HEK293T (cell line): Measurements from ENCODE around the gene ENTREP1.
"Not testable (repeated sequence)": the region's sequence is repeated elsewhere in the genome, so short reads cannot be mapped to it uniquely, and the experiment has no call there.

Experiments
- CTCF ChIA-PET: fragments of 350-600 bp; formaldehyde crosslinking; extraction: SDS; loops from one replicate; lab custom pipeline; 2021; ENCODE audit warnings: antibody characterized with exemption, inconsistent platforms; lab: Yijun Ruan, JAX
- POLR2A ChIA-PET: fragments of 350-600 bp; formaldehyde crosslinking; extraction: SDS; loops from one replicate; lab custom pipeline; 2020; ENCODE audit warnings: antibody characterized with exemption, inconsistent platforms; lab: Yijun Ruan, JAX
- DNase-seq: peaks from one replicate; pipeline ENCODE4 v3.0.0; 2012; ENCODE audit warnings: mixed read lengths; ENCODE audit errors: extremely low spot score
- ARNT ChIP-seq: fragments of 450-650 bp; IDR thresholded peaks from 2 replicates; pipeline ENCODE4 v1.6.1; 2017; ENCODE audit warnings: mild to moderate bottlenecking
- BHLHE40 ChIP-seq: fragments of 450-650 bp; IDR thresholded peaks from 2 replicates; pipeline ENCODE4 v1.6.1; 2016; ENCODE audit warnings: mild to moderate bottlenecking, moderate library complexity, borderline replicate concordance
- CTBP1 ChIP-seq: fragments of 450-650 bp; IDR thresholded peaks from 2 replicates; pipeline ENCODE4 v1.6.1; 2016; ENCODE audit warnings: borderline replicate concordance
- ELF4 ChIP-seq: fragments of 450-650 bp; IDR thresholded peaks from 2 replicates; pipeline ENCODE4 v1.6.1; 2017; ENCODE audit warnings: antibody characterized with exemption
- FOXA1 ChIP-seq: fragments of 450-650 bp; IDR thresholded peaks from 2 replicates; pipeline ENCODE4 v1.6.1; 2016; ENCODE audit warnings: mild to moderate bottlenecking
- FOXK2 ChIP-seq: fragments of 450-650 bp; IDR thresholded peaks from 2 replicates; pipeline ENCODE4 v1.6.1; 2016; ENCODE audit warnings: mild to moderate bottlenecking
- FOXM1 ChIP-seq: fragments of 450-650 bp; IDR thresholded peaks from 2 replicates; pipeline ENCODE4 v1.6.1; 2017; ENCODE audit warnings: mild to moderate bottlenecking, borderline replicate concordance
- HDGF ChIP-seq: fragments of 450-650 bp; IDR thresholded peaks from 2 replicates; pipeline ENCODE4 v1.6.1; 2017; ENCODE audit warnings: antibody characterized with exemption, borderline replicate concordance
- L3MBTL2 ChIP-seq: fragments of 450-650 bp; conservative IDR thresholded peaks from 2 replicates; pipeline ENCODE4 v1.6.1; 2016; ENCODE audit warnings: mild to moderate bottlenecking
- LEF1 ChIP-seq: fragments of 450-650 bp; IDR thresholded peaks from 2 replicates; pipeline ENCODE4 v1.6.1; 2017; ENCODE audit warnings: mild to moderate bottlenecking, borderline replicate concordance
- NFRKB ChIP-seq: fragments of 450-650 bp; IDR thresholded peaks from 2 replicates; pipeline ENCODE4 v1.6.1; 2016; ENCODE audit warnings: mild to moderate bottlenecking, moderate library complexity
- SP1 ChIP-seq: fragments of 450-650 bp; IDR thresholded peaks from 2 replicates; pipeline ENCODE4 v1.6.1; 2017
- SUZ12 ChIP-seq: fragments of 450-650 bp; IDR thresholded peaks from 2 replicates; pipeline ENCODE4 v1.6.1; 2016; ENCODE audit warnings: mild to moderate bottlenecking
- TARDBP ChIP-seq: fragments of 450-650 bp; IDR thresholded peaks from 2 replicates; pipeline ENCODE4 v1.6.1; 2016
- ZNF384 ChIP-seq: fragments of 450-650 bp; IDR thresholded peaks from 2 replicates; pipeline ENCODE4 v1.6.1; 2016
- TF ChIP-seq, protein P1 (sequence below): fragments of 450-650 bp; IDR thresholded peaks from 2 replicates; pipeline ENCODE4 v1.6.1; 2016

ENTREP1 gene

DNA sequence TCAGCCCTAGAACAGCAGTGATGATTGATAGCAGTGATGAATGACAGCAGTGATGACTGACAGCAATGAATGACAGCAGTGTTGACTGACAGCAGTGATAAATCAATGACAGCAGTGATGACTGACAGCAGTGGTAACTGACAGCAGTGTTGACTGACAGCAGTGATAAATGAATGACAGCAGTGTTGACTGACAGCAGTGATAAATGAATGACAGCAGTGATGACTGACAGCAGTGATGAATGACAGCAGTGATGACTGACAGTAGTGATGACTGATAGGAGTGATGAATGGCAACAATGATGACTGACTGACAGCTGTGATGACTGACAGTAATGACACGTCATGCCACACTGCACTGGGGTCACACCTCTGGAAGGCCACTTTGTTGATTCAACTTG, 106.8 kb downstream of the ENTREP1 start:
- ChIA-PET CTCF (no interaction called here), POLR2A (no interaction called here)
- DNase-seq, result no peak
- TF ChIP-seq FOXM1 (no peak), ELF4 (no peak), TARDBP (no peak), LEF1 (peak; percentile 96), ARNT (no peak), FOXA1 (no peak), HDGF (no peak), CTBP1 (peak; percentile 95), ZNF384 (no peak), BHLHE40 (no peak), L3MBTL2 (no peak), FOXK2 (no peak), SUZ12 (no peak), SP1 (no peak), NFRKB (no peak)
- TF ChIP-seq, protein P1, sequence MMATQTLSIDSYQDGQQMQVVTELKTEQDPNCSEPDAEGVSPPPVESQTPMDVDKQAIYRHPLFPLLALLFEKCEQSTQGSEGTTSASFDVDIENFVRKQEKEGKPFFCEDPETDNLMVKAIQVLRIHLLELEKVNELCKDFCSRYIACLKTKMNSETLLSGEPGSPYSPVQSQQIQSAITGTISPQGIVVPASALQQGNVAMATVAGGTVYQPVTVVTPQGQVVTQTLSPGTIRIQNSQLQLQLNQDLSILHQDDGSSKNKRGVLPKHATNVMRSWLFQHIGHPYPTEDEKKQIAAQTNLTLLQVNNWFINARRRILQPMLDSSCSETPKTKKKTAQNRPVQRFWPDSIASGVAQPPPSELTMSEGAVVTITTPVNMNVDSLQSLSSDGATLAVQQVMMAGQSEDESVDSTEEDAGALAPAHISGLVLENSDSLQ, result peak; percentile 100

GRCh38 chr9:69432623-69433022, 107.6 kb downstream of the ENTREP1 start:
- ChIA-PET POLR2A (no interaction called here), CTCF (interaction anchor here (1.5 kb wide), 1 partner anchor 9 kb away, joined by 3 read pairs; no protein-coding TSS in a partner anchor)
- TF ChIP-seq SUZ12, result no peak
- no peak for TF ChIP-seq FOXM1
- no peak for TF ChIP-seq ARNT
- no peak for TF ChIP-seq ZNF384
- no peak for TF ChIP-seq TARDBP
- no peak for TF ChIP-seq BHLHE40
- no peak for TF ChIP-seq NFRKB
- TF ChIP-seq CTBP1, result no peak
- no peak for TF ChIP-seq SP1
- no peak for TF ChIP-seq LEF1
- no peak for TF ChIP-seq L3MBTL2
- no peak for TF ChIP-seq ELF4
- TF ChIP-seq HDGF, result no peak
- no peak for TF ChIP-seq FOXA1
- DNase-seq, result no peak

- no peak for DNase-seq
- ChIA-PET POLR2A (no interaction called here), CTCF (interaction anchor here (1.5 kb wide), 1 partner anchor 9 kb away, joined by 3 read pairs; no protein-coding TSS in a partner anchor)
- TF ChIP-seq, protein P1, result no peak
- TF ChIP-seq L3MBTL2 (no peak), ELF4 (no peak), FOXK2 (no peak), TARDBP (no peak), ZNF384 (no peak), FOXA1 (no peak), FOXM1 (no peak), SP1 (no peak), NFRKB (no peak), CTBP1 (no peak), ARNT (no peak), BHLHE40 (no peak), HDGF (no peak), SUZ12 (no peak), LEF1 (no peak)
Observed at GRCh38 chr9:69433392-69433791, 108.4 kb downstream of the ENTREP1 start.

GRCh38 chr9:69433968-69434367, 109.0 kb downstream of the ENTREP1 start:
- TF ChIP-seq TARDBP, result no peak
- TF ChIP-seq NFRKB, result no peak
- no peak for TF ChIP-seq BHLHE40
- TF ChIP-seq, protein P1, result no peak
- no peak for TF ChIP-seq FOXM1
- no peak for TF ChIP-seq FOXA1
- TF ChIP-seq FOXK2, result no peak
- no peak for TF ChIP-seq HDGF
- TF ChIP-seq CTBP1, result no peak
- TF ChIP-seq SP1, result no peak
- no peak for TF ChIP-seq SUZ12
- no peak for TF ChIP-seq ARNT
- no peak for TF ChIP-seq ZNF384
- no peak for DNase-seq
- POLR2A ChIA-PET, result no interaction called here
- CTCF ChIA-PET, result interaction anchor here (1.5 kb wide), 1 partner anchor 8 kb away, joined by 3 read pairs; no protein-coding TSS in a partner anchor

DNA sequence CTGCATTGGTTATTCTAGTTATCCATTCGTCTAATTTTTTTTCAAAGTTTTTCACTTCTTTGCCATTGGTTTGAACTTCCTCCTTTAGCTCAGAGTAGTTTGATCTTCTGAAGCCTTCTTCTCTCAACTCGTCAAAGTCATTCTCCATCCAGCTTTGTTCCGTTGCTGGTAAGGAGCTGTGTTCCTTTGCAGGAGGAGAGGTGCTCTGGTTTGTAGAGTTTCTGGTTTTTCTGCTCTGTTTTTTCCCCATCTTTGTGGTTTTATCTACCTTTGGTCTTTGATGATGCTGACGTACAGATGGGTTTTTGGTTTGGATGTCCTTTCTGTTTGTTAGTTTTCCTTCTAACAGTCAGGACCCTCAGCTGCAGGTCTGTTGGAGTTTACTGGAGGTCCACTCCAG, 114.6 kb downstream of the ENTREP1 start:
- POLR2A ChIA-PET, CTCF ChIA-PET, DNase-seq: not testable (repeated sequence)

DNA sequence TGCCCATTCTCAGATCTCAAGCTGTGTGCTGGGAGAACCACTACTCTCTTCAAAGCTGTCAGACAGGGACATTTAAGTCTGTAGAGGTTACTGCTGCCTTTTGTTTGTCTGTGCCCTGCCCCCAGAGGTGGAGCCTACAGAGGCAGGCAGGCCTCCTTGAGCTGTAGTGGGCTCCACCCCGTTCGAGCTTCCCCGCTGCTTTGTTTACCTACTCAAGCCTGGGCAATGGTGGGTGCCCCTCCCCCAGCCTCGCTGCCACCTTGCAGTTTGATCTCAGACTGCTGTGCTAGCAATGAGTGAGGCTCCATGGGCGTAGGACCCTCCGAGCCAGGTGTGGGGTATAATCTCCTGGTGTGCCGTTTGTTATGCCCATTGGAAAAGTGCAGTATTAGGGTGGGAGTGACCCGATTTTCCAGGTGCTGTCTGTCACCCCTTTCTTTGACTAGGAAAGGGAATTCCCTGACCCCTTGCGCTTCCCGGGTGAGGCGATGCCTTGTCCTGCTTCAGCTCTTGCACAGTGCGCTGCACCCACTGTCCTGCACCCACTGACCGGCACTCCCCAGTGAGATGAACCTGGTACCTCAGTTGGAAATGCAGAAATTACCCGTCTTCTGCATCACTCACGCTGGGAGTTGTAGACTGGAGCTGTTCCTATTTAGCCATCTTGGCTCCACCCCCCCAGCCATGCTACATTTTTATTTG, 115.4 kb downstream of the ENTREP1 start:
- CTCF ChIA-PET, POLR2A ChIA-PET: not testable (repeated sequence)

More for the DNA sequence above, 115.4 kb downstream of the ENTREP1 start:
- DNase-seq, result not testable (repeated sequence)
